Epidermal melanocyte (primary cell): Measurements from ENCODE around the gene STRIP2.
A peak's percentile ranks its signal among the peaks of the same experiment; 100 is the strongest.
"Not testable (repeated sequence)": the region's sequence is repeated elsewhere in the genome, so short reads cannot be mapped to it uniquely, and the experiment has no call there.

ENCODE experiments used
- DNase-seq: peaks from one replicate; pipeline ENCODE4 v3.0.0; 2011; ENCODE audit warnings: low spot score; ENCODE audit not compliant: insufficient read length

Gene STRIP2

GRCh38 chr7:129433847-129434674 lies at the start of gene STRIP2:
Gene STRIP2 (plus strand): TSS chr7:129434432. CDS start chr7:129434473, 41 bp downstream.
- peak; percentile 89 for DNase-seq

- no peak for DNase-seq
Observed at GRCh38 chr7:129385116-129385515, 49.1 kb upstream of the STRIP2 start.

- DNase-seq, result no peak
Observed at GRCh38 chr7:129385598-129385997, 48.6 kb upstream of the STRIP2 start.

- DNase-seq, result no peak
Observed at GRCh38 chr7:129386506-129386905, 47.7 kb upstream of the STRIP2 start.

- no peak for DNase-seq
Observed at GRCh38 chr7:129387537-129387936, 46.7 kb upstream of the STRIP2 start.

- peak; percentile 19 for DNase-seq
Observed at GRCh38 chr7:129388333-129389098, 45.7 kb upstream of the STRIP2 start.

- DNase-seq, result no peak
Observed at GRCh38 chr7:129389829-129390228, 44.4 kb upstream of the STRIP2 start.

- DNase-seq, result no peak
Observed at GRCh38 chr7:129390314-129390713, 43.9 kb upstream of the STRIP2 start.

- no peak for DNase-seq
Observed at GRCh38 chr7:129391546-129392171, 42.6 kb upstream of the STRIP2 start.

- no peak for DNase-seq
Observed at GRCh38 chr7:129393255-129393654, 41.0 kb upstream of the STRIP2 start.

- DNase-seq, result no peak
Observed at GRCh38 chr7:129394101-129394500, 40.1 kb upstream of the STRIP2 start.

- no peak for DNase-seq
Observed at GRCh38 chr7:129394982-129395914, 39.0 kb upstream of the STRIP2 start.

- DNase-seq, result no peak
Observed at GRCh38 chr7:129401228-129401966, 32.8 kb upstream of the STRIP2 start.

- no peak for DNase-seq
Observed at GRCh38 chr7:129401967-129402860, 32.0 kb upstream of the STRIP2 start.

- no peak for DNase-seq
Observed at GRCh38 chr7:129405527-129405926, 28.7 kb upstream of the STRIP2 start.

GRCh38 chr7:129410238-129410637 lies 24.0 kb upstream of the STRIP2 start:
- DNase-seq, result not testable (repeated sequence)

- no peak for DNase-seq
Observed at GRCh38 chr7:129412501-129412900, 21.7 kb upstream of the STRIP2 start.

- peak; percentile 56 for DNase-seq
Observed at GRCh38 chr7:129417073-129417472, 17.2 kb upstream of the STRIP2 start.

- DNase-seq, result no peak
Observed at GRCh38 chr7:129421717-129422250, 12.4 kb upstream of the STRIP2 start.
